ENCODE data around the gene SLC7A4. TPM values are rescaled to one million over a fixed set of nuclear protein-coding genes. Genes with fewer than 3 reads are reported as not detected.

SLC7A4 gene
- polyA plus RNA-seq, 3 donors = 0.25 to 0.49 (median 0.34) TPM

DNA sequence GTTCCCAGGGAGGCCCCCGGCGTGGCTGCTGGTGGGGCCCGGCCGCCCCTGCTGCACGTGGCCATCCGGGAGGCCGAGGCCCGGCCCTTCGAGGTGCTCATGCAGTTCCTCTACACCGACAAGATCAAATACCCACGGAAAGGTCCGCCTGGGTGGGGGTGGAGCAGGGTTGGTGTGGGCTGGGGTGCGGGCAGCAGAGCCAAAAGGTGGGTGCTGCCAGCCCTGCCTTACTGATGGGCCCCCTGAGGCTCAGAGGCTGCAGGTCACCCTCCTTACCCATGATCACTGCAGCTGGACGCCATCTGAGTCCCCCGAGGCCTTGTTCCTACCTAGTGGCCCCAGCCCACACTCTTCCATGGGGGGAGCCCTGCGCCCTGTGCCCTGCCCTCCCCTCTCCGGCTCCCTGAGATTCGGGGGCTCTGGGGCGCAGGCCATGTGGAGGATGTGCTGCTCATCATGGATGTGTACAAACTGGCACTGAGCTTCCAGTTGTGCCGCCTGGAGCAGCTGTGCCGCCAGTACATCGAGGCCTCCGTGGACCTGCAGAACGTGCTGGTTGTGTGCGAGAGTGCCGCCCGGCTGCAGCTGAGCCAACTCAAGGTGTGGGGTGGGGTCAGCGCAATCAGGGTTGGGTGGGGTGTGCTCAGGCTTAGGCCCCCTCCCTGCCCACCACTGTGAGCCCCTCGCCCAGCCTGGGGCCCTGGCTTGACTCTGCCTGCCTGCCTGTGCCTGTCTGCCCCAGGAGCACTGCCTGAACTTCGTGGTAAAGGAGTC lies 38.0 kb downstream of the SLC7A4 start:
- 92 to 93% (median 93%) methylated on average over 30 of the region's 30 CpGs for WGBS, 3 donors
- H3K27ac ChIP-seq (ENCODE audit: low read depth, low read length) = no peak overlapping the region

DNA sequence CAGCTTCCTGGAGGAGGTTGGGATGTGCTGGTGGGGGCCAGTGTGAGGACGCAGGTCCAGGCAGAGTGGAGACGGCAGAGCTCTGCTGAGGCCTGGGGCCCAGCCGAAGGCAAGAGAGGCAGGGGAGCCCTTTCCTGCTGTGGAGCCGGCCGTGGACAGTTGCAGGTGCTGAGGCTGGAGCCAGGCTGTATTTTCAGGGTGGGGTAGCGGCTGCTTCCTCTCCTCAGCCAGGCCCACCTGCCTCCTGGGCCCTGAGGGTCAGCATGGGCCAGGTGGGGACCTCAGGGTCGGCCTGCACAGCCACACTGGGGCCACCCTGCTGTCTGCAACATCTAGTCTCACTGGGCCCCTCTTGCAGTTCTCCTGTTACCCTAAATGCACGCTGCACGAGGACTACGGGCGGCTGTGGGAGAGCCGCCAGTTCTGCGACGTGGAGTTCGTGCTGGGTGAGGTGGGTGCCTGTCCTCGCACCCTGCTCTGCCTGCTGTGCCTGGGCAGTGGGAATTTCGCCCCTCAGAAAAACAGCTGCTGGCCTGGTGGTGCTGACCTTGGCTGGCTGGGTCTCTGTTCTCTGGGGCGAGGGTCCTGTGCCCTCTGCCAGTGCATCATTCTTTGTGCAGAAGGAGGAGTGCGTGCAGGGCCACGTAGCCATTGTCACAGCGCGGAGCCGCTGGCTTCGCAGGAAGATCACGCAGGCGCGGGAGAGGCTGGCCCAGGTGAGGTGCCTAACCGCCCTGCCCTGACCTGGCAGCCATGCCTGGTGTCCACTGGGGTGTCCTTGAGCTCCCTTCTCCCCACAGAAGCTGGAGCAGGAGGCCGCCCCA lies 38.8 kb downstream of the SLC7A4 start:
- WGBS, 3 donors = 95% methylated on average over 28 to 29 of the region's 29 CpGs
- no peak overlapping the region for H3K27ac ChIP-seq (ENCODE audit: low read depth, low read length)

DNA sequence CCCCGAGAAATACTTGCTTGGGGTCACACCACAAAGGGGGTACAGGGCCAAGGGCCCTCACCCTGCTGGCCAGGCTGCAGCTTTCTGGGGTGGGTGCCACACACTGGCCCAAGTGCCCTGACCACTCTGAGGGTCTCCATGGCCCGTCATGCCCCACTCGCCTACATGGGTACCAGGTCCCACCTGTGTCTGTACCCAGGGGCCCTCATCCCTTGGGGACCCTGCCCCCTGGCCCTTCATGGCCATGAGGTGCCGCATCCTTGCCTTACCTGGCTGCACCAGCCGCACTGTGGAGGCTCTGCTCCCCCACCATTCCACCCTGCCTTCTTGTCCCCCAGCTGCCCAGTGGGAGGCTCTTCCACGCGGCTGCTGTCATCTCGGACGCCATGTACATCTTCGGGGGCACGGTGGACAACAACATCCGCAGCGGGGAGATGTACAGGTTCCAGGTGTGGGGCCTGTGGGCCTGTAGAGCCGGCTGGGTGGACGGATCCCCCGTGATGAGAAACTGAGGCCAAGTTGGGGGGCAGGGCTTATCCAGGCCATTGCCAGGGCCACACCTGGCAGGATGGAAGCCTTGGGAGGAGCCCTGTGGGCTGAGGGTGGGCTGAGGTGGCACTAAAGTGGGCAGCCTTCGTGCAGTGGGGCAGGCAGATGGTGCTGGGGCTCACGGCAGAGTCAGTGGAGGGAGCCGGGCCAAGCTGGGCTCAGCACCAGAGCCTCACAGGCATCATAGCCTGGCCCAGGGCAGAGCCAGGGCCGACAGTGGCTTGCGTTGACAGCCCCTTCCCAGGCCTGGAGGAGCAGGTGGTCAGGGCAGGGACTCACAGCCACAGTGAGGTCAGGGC lies 39.7 kb downstream of the SLC7A4 start:
- H3K27ac ChIP-seq (ENCODE audit: low read depth, low read length) = no peak overlapping the region
- WGBS, 3 donors = 87 to 91% (median 91%) methylated on average over 19 to 21 of the region's 21 CpGs

DNA sequence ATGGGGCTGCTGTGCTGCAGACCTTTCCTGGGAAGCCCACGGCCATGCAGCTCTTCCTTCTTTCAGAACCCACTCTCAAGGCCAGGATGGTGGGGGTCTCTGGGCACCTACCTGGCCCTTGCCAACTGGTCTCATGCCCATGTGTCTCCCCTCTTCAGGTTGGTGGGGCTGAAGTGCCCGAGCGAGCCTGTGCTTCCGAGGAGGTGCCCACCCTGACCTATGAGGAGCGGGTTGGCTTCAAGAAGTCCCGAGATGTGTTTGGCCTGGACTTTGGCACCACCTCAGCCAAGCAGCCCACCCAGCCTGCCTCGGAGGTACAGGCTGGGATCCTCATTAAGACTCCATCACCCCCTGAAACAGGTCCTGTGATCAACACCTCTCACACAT lies 40.3 kb downstream of the SLC7A4 start:
- H3K27ac ChIP-seq (ENCODE audit: low read depth, low read length) = no peak overlapping the region
- WGBS, 3 donors = 88 to 92% (median 90%) methylated on average over 7 of the region's 7 CpGs

DNA sequence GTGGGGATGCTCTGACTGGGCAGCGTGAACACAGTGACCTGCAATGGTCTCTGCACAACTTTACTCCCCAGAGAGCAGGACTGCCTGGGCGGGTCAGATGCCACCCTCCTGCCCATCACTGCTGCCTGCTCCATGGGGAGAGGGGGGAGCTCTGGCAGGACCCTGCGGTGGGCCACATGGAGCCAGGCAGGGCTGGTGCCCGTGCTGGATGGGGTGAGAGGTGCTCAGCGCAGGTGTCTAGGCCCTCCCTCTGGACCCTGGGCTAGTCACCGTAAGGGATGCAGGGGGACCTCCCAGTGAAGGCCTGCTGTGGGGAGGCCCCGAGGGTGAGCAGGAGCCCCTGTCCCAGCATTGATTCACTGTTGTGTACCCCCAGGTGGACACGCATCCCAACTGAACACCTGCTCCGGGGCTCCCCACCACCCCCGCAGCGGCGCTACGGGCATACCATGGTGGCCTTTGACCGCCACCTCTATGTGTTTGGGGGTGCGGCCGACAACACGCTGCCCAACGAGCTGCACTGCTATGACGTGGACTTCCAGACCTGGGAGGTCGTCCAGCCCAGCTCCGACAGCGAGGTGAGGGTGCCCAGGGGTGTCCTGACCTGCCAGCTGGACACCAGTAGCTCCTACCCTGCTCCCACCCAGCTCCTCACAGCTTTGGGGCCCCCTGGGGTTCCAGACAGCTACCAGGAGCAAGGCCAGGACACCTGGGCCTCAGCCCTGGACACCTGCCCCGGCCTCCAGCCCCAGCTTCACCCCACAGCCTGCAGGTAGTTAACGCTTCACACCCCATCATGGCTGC lies 40.9 kb downstream of the SLC7A4 start:
- no peak overlapping the region for H3K27ac ChIP-seq (ENCODE audit: low read depth, low read length)
- WGBS, 3 donors = 93 to 97% (median 94%) methylated on average over 23 to 24 of the region's 24 CpGs

DNA sequence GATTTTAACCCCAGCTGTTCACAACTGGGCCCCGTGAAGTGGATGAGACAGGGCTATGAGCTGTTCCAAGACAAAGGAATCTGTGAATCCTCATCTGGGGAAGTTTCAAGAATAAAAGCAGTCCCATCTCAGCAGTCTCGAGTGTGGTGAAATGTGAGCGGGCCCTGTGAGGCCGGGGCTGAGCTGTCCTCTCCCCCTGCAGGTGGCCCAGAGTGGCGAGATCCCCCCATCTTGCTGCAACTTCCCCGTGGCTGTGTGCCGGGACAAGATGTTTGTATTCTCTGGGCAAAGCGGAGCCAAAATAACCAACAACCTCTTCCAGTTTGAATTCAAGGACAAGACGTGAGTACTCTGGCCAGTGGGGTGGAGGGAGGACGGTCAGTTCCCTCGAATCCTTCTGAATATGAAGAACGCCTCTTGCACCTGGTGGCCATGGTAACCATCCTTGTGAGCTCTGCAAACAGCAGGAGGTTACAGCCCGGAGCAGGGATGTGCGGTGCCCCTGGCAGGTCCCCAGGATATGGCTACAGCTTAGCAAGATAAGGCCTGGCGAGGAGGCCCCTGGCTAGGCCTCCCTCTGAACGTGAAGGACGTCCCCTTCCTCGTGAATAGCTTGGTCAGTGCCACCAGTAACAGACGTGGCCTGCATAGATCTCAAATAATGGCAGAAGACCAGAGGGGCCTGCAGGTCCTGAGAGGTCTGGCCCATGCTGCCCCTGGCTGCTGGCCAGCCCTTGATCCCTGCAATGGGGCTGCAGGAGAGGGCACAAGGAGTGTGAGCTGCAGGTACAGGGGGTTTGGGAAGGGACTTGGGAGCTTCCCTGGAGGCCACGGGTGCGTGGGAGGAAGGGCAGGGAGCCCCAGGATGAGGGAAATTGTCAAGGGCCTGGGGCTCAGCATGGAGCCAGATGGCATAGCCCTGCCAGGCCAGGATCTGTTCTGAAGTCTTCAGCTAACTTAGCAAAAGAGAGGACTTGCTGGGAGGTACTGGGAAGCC lies 41.9 kb downstream of the SLC7A4 start:
- 67 to 86% (median 83%) methylated on average over 21 of the region's 21 CpGs for WGBS, 3 donors
- no peak overlapping the region for H3K27ac ChIP-seq (ENCODE audit: low read depth, low read length)

DNA sequence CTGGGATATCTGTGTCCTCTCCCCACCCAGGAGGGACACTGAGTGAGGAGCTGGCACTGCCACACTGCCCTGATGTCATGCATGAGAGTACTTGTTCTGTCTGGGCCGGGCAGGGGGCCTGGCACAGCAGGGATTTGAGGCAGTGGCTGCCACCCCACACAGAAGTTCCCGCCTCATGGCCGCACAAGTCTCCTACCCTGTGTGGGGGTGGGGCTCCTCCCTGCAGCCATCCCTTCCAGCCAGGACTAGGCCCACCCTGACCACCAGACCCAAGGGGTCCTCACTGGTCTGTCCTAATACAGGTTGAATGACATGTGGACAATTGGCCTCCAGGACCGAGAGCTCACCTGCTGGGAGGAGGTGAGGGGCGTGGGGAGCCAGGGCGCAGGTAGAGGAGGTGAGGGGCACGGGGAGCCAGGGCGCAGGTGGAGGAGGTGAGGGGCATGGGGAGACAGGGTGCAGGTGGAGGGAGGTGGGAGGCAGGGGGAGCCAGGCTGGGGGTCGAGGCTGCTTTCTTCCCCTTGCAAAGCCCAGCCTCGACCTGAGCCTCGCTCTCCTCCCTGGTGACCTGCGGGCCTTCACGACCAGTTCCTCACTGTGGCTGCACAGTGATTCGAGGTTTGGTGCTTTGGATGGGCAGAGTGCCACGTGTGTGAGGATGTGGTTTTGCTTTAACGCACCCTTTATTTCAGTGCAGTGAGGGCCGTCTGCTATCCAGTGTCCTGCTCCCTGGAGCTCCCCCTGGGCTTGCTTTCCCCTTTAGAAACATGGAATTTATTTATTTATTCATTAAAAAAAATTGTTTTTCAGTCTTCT lies 42.8 kb downstream of the SLC7A4 start:
- H3K27ac ChIP-seq (ENCODE audit: low read depth, low read length) = no peak overlapping the region
- WGBS, 3 donors = 51 to 82% (median 61%) methylated on average over 14 to 17 of the region's 17 CpGs

DNA sequence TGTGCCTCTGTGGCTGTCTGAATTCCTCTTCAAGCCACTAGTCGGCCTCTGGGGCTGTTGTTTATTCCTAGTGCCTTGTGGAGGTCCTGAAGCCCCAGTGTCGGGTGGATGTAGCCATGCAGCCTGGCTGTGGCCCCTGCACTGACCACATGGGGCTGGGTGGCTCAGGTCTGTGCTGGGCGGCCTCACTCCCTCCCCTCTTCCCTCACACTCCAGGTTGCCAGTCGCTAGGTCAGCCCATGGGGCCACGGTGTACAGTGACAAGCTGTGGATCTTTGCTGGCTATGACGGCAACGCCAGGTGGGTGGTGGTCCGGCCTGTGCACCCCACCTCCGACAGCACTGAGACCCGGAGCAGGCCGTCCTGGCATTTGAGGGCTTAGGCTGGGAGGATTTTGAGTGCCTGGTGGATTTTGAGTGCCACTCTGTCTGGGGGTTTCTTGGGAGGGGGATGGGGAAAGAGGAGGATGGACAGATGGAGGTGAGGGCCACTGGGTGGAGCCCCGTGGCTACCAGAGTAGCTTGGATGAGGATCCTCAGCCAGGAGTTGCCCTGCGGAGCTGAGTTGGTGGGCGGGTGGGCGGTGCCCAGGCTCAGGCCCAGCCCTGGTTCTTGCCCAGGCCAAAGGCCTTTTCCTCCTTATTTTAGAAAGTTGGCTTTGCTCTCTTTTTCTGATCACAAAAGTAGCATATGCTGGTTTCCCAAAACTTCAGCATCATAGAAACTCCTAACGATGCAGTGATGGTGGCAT lies 43.6 kb downstream of the SLC7A4 start:
- 92 to 96% (median 93%) methylated on average over 16 of the region's 16 CpGs for WGBS, 3 donors
- no peak overlapping the region for H3K27ac ChIP-seq (ENCODE audit: low read depth, low read length)

DNA sequence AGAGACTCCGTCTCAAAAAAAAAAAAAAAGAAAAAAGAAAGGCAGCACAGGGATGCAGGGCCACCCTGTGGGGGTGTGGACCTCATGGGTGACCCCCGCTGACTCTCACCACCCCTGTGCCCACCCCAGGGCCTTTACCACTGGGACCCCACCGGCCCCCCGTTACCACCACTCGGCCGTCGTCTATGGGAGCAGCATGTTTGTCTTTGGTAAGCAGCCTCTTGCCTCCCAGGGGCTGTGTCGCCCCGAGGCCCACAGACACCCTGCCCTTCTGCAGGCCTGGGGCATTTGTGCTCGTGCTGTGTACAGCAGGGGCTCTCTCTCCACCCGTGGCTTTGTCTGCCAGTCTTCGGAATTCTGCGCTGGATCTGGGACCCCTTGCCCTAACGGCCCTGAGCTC lies 45.0 kb downstream of the SLC7A4 start:
- WGBS, 3 donors = 89 to 93% (median 93%) methylated on average over 14 of the region's 14 CpGs

DNA sequence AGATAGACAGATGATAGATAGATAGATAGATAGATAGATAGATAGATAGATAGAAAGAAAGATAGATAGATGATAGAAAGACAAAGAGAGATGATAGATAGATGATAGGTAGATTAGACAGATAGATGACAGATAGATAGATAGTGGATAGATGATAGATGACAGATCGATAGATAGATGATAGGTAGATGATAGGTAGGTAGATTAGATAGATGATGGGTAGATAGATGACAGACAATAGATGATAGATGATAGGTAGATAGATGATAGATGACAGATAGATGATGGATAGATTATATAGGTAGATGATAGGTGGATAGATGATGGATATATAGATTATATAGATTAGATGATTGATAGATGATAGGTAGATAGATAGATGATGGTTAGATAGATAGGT lies 46.0 kb downstream of the SLC7A4 start:
- 74 to 98% (median 98%) methylated on average over 1 of the region's 1 CpG for WGBS, 3 donors
- H3K27ac ChIP-seq (ENCODE audit: low read depth, low read length) = no peak overlapping the region

More for the DNA sequence above, 45.0 kb downstream of the SLC7A4 start:
- no peak overlapping the region for H3K27ac ChIP-seq (ENCODE audit: low read depth, low read length)

DNA sequence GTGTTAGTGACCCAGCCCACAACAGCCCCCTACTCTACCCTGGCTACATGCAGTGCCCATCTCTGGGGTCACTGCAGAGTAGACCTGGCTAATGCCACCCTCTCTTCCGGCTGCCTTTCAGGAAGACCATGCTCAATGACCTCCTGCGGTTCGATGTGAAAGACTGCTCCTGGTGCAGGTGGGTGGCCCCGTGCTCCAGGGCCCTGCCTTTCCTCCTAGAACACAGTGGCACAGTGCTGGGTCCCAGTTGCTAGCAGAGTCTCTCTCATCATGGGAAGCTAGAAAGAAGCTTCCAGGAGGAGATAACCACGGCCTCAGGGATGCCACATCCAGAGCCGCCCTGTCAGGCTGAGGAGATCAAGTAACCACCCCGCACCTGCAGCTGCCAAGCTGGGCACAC lies 46.6 kb downstream of the SLC7A4 start:
- 90 to 97% (median 95%) methylated on average over 7 of the region's 7 CpGs for WGBS, 3 donors

DNA sequence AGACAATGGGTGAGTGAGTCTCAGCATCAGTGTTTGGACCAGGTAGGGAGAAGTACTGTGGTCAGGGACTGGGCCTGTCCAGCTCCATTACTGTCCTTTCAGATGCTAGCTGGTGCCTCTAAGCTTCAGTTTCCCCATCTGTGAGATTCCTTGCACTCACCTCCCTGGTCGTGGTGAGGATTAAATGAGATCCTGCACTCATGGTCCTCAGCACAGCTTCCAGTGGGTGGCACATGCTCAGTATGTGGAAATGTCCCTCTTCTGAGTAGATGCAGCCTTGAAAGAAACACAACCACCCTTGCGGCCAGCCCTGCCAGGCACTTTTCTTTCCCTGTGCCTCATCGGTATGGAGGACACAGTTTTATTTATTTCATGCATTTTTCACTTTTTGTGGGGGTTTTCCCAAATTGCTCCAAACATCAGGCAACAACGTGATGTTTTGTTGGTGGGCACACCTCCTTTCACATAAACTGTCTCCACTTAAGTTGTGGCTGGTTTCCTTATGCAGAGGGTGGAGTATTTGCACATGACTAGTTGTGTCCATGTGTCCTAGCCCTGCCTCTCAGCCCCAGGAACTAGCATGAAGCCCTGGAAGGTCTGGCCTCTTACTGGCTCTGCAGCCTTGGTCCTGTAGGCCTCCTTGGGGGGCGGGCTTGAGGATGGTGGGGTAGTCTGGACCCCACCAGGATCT lies 49.1 kb downstream of the SLC7A4 start:
- no peak overlapping the region for H3K27ac ChIP-seq (ENCODE audit: low read depth, low read length)
- 67 to 77% (median 76%) methylated on average over 5 of the region's 5 CpGs for whole genome bisulfite sequencing, 3 donors

More for the DNA sequence above, 46.6 kb downstream of the SLC7A4 start:
- H3K27ac ChIP-seq (ENCODE audit: low read depth, low read length) = no peak overlapping the region

DNA sequence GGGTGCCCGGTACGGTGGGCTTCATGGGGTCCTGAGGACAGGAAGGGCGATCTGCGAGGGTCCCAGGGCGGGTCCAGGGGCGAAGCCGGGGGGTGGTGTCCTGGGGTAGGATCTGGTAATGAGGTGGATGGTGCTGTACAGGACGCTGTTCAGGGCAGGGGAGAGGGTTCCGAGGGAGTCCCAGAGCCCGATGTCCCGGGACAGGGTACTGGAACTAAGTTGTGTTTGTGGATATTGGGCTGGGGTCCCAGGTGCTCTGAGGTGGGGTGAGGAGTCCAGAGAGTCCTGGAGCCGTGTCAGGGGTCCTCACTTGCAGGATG lies 49.8 kb downstream of the SLC7A4 start:
- WGBS, 3 donors = 0 to 1% (median 1%) methylated on average over 12 of the region's 12 CpGs
- H3K27ac ChIP-seq (ENCODE audit: low read depth, low read length) = no peak overlapping the region

DNA sequence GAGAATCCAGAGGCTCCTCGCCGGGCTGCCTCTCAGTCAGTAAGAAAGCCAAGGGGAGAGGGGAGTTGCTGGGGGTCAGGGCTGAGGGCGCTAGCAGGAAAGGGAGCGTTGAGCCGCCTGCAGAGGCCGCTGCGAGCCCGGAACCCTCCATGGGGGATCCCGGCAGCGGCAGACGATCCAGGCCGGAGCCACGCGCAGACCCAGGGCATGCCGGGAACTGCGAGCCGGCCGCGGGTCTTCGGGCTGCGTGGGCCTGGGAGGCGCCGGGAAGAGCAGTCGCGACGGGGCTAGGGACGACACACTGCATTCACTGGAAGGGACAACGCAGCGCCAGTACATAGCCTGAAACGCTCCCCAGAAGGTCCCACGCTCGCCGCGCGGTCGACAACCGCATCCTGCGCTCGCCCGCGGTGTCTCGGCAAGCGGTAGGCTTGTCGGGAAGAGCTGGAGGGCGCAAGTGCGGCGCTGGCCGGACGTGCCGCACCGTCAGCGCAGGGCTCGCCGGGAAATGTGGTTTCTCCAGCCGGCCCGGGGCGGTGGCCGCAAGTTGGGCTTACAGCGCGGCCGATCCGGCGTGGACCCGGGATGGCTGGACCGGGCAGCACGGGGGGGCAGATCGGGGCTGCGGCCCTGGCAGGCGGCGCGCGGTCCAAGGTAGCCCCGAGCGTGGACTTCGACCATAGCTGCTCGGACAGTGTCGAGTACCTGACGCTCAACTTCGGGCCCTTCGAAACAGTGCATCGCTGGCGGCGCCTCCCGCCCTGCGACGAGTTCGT lies 50.4 kb downstream of the SLC7A4 start, which contains the start of gene LZTR1:
LZTR1 (plus strand) TSS at position 511 of the 776 bp plus-strand sequence; CDS start at position 586, 75 bp downstream.
- WGBS, 3 donors = 0% methylated on average over 79 to 87 of the region's 87 CpGs
- peak within 1 kb of the TSS; percentile 67 for H3K27ac ChIP-seq (ENCODE audit: low read depth, low read length)

Data from adipose tissue (tissue), 3 donors.